Measurements from ENCODE around the gene EHHADH. TPM values are rescaled to one million over a fixed set of nuclear protein-coding genes. Genes with fewer than 3 reads are reported as not detected.
"Not testable (repeated sequence)": the region's sequence is repeated elsewhere in the genome, so short reads cannot be mapped to it uniquely, and the experiment has no call there.

Gene EHHADH
- 5.8 and 6.2 TPM in 2 replicates for total RNA-seq
- polyA plus RNA-seq, result 0.88 and 1.3 TPM in 2 replicates
- polyA plus RNA-seq (2011; cell fraction: cytosol; rRNA removed), result 1.4 and 1.5 TPM in 2 replicates
- 1.4 and 1.6 TPM in 2 replicates for polyA plus RNA-seq (2011; cell fraction: nucleus; rRNA removed)
- 2.4 and 4.2 TPM in 2 replicates for polyA plus RNA-seq (2012)
- polyA minus RNA-seq, result 6.6 and 6.8 TPM in 2 replicates
- 2.7 TPM for polyA minus RNA-seq (2011; cell fraction: cytosol; rRNA and poly(A)+ RNA removed)
- 1.4 and 2.5 TPM in 2 replicates for polyA minus RNA-seq (2011; cell fraction: nucleus; rRNA and poly(A)+ RNA removed)
- percentile 46 among the genes with signal in this experiment for Bru-seq, nascent RNA
- BruChase-seq, experiment 1, labeled RNA remaining after a 6-hour chase, result percentile 27 among the genes with signal in this experiment
- BruChase-seq, experiment 2, labeled RNA remaining after a 2-hour chase, result percentile 31 among the genes with signal in this experiment
- long read RNA-seq, transcript EHHADH-201 (7 exons, 3,850 nt), result major isoform, 5 of 7 reads
- long read RNA-seq, partial matches to known transcripts, result 0 of 7 reads
- long read RNA-seq, other reads (novel, unspliced or antisense), result 2 of 7 reads

GRCh38 chr3:185253645-185254410, at the start of gene EHHADH:
Gene EHHADH, minus strand, starts transcription at chr3:185254049. Its CDS starts 27 bp downstream, at chr3:185254022.
- dilution Hi-C loops (cut with MboI; ENCODE audit: extremely low pct_ligation_motif_present, low sequenced_read_pairs) (no loop called here), intact Hi-C loops (cut with micrococcal nuclease) (loop anchor here (1.0 kb wide), 1 partner anchor 26 kb away; no protein-coding TSS in a partner anchor)
- DNase-seq (ENCODE audit: low read depth, low spot score) (peak; percentile 70), FAIRE-seq (peak; percentile 81)
- peak within 1 kb of the TSS; percentile 47 to 82 (median 72) for H3K4me3 ChIP-seq (replicated peaks in 1 of 3; ENCODE audit: insufficient read depth in 1 of 3, low read depth in 1 of 3, low read length in 3 of 3)
- no peaks in the 10 kb centered on the region for H3K4me1 ChIP-seq (ENCODE audit: control insufficient read depth, extremely low read depth, insufficient read depth, low read length)
- no peak within 1 kb of the TSS for H3K27ac ChIP-seq (ENCODE audit: insufficient read depth, low read depth, low read length)
- H3K9me1 ChIP-seq (replicated peaks; ENCODE audit: control insufficient read depth, extremely low read depth, insufficient read depth, low read length), result no peaks in the 10 kb centered on the region
- TF ChIP-seq POLR2A (IDR thresholded peaks at IDR 0.05; ENCODE audit: low read depth, low read length) (peak; percentile 90), POLR2AphosphoS5 (IDR thresholded peaks at IDR 0.05; ENCODE audit: insufficient read depth, low read depth, low read length) (peak; percentile 73), EZH2 (IDR thresholded peaks at IDR 0.05; ENCODE audit: borderline replicate concordance, low read depth, low read length, severe bottlenecking) (no peak), FOS (IDR thresholded peaks at IDR 0.05; ENCODE audit: borderline replicate concordance, insufficient read depth, low read length) (no peak)
- H3K4me2 ChIP-seq (ENCODE audit: insufficient read depth, low read length), result peak within 1 kb of the TSS; percentile 86
- ChIA-PET CTCF (interaction anchor here (2.1 kb wide), 1 partner anchor 8 kb away, joined by 5 read pairs; no protein-coding TSS in a partner anchor), POLR2A (no interaction called here)
- TSS peak; percentile 77 for BruUV-seq (replicated peaks)
- no peaks in the 10 kb centered on the region for H3K27me3 ChIP-seq (ENCODE audit: control insufficient read depth in 2 of 2, insufficient read depth in 2 of 2, low read length in 2 of 2)
- H4K20me1 ChIP-seq (replicated peaks; ENCODE audit: control insufficient read depth, extremely low read depth, insufficient read depth, low read length), result no peaks in the 10 kb centered on the region
- peak within 1 kb of the TSS; percentile 100 for H2AFZ ChIP-seq (ENCODE audit: low read depth, low read length)
- H3K79me2 ChIP-seq (ENCODE audit: control insufficient read depth, insufficient read depth, low read length), result no peaks in the 10 kb centered on the region
- H3K36me3 ChIP-seq (ENCODE audit: control insufficient read depth in 2 of 2, extremely low read depth in 1 of 2, insufficient read depth in 2 of 2, low read length in 2 of 2), result no peaks in the 10 kb centered on the region
- H3K9ac ChIP-seq (replicated peaks; ENCODE audit: extremely low read depth, insufficient read depth, low read length), result peak within 1 kb of the TSS; percentile 59
- no peaks in the 10 kb centered on the region for H3K9me3 ChIP-seq (replicated peaks; ENCODE audit: control insufficient read depth, insufficient read depth, low read length)

GRCh38 chr3:185299918-185300426, 46.1 kb upstream of the EHHADH start:
- CTCF ChIA-PET, FAIRE-seq: not testable (repeated sequence)

More at GRCh38 chr3:185299918-185300426, 46.1 kb upstream of the EHHADH start:
- H3K4me2 ChIP-seq (ENCODE audit: insufficient read depth, low read length); H3K27ac ChIP-seq (ENCODE audit: insufficient read depth, low read depth, low read length); H4K20me1 ChIP-seq (replicated peaks; ENCODE audit: control insufficient read depth, extremely low read depth, insufficient read depth, low read length); H3K4me1 ChIP-seq (ENCODE audit: control insufficient read depth, extremely low read depth, insufficient read depth, low read length); H2AFZ ChIP-seq (ENCODE audit: low read depth, low read length); dilution Hi-C loops (cut with MboI; ENCODE audit: extremely low pct_ligation_motif_present, low sequenced_read_pairs); H3K9me1 ChIP-seq (replicated peaks; ENCODE audit: control insufficient read depth, extremely low read depth, insufficient read depth, low read length); POLR2A ChIA-PET; H3K27me3 ChIP-seq (ENCODE audit: control insufficient read depth in 2 of 2, insufficient read depth in 2 of 2, low read length in 2 of 2); H3K79me2 ChIP-seq (ENCODE audit: control insufficient read depth, insufficient read depth, low read length); intact Hi-C loops (cut with micrococcal nuclease); H3K9me3 ChIP-seq (replicated peaks; ENCODE audit: control insufficient read depth, insufficient read depth, low read length); H3K36me3 ChIP-seq (ENCODE audit: control insufficient read depth in 2 of 2, extremely low read depth in 1 of 2, insufficient read depth in 2 of 2, low read length in 2 of 2); BruUV-seq (replicated peaks); H3K9ac ChIP-seq (replicated peaks; ENCODE audit: extremely low read depth, insufficient read depth, low read length); H3K4me3 ChIP-seq (replicated peaks in 1 of 3; ENCODE audit: insufficient read depth in 1 of 3, low read depth in 1 of 3, low read length in 3 of 3); DNase-seq (ENCODE audit: low read depth, low spot score): not testable (repeated sequence)

Measured in endothelial cell of umbilical vein (primary cell).